ENCODE results near the gene LRFN4. TPM values are rescaled to one million over a fixed set of nuclear protein-coding genes. Genes with fewer than 3 reads are reported as not detected.
"Not testable (repeated sequence)": the region's sequence is repeated elsewhere in the genome, so short reads cannot be mapped to it uniquely, and the experiment has no call there.

LRFN4 gene
- polyA plus RNA-seq, 3 donors = 1.0 to 7.7 (median 1.7) TPM

DNA sequence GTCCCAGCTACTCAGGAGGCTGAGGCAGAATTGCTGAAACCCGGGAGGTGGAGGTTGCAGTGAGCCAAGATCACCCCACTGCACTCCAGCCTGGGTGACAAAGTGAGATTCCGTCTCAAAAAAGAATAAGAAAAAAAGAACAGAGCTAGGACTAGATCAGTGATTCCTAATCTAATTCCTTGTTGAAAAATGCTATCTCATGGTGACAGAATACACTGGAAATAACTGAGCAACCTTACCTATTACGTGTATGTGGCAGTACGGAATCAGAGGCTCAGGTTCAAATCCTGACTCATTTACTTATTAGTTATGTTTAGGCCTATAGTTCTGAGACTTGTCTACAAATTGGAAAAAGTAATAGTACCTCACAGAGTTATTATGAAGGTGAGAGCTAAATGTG, 33.2 kb upstream of the LRFN4 start:
- Mint-ChIP-seq H3K4me3 (no peak overlapping the region), H3K27me3 (ENCODE audit: low read depth in 3 of 3) (peaks cover 0 to 2% (median 0%) of the 10 kb centered on the region in 3 donors), H3K9me3 (no peaks in the 10 kb centered on the region), H3K27ac (no peak overlapping the region), H3K4me1 (no peaks in the 10 kb centered on the region), H3K36me3 (no peaks in the 10 kb centered on the region)
- Histone ChIP-seq H3K4me1 (ENCODE audit: control insufficient read depth in 1 of 2, insufficient read depth in 2 of 2, low read length in 2 of 2) (no peaks in the 10 kb centered on the region), H3K9ac (ENCODE audit: insufficient read depth, low read length, poor library complexity, severe bottlenecking) (no peak overlapping the region), H3K4me3 (replicated peaks in 1 of 3; ENCODE audit: low read depth in 2 of 3, low read length in 3 of 3) (no peak overlapping the region), H3K27ac (ENCODE audit: low read depth in 1 of 2, low read length in 2 of 2) (no peak overlapping the region), H2AFZ (ENCODE audit: insufficient read depth, low read depth, low read length, poor library complexity, severe bottlenecking) (no peak overlapping the region), H3K79me2 (ENCODE audit: insufficient read depth, low read length) (no peaks in the 10 kb centered on the region), H3K9me3 (replicated peaks in 1 of 2; ENCODE audit: control insufficient read depth in 1 of 2, insufficient read depth in 1 of 2, low read length in 2 of 2) (no peaks in the 10 kb centered on the region), H3K4me2 (replicated peaks; ENCODE audit: extremely low read depth, low read length, poor library complexity, severe bottlenecking) (no peak overlapping the region), H3K27me3 (ENCODE audit: control insufficient read depth in 2 of 2, insufficient read depth in 2 of 2, low read length in 2 of 2) (no peaks in the 10 kb centered on the region), H3K36me3 (replicated peaks in 1 of 2; ENCODE audit: control insufficient read depth in 1 of 2, insufficient read depth in 2 of 2, low read length in 2 of 2) (no peaks in the 10 kb centered on the region), H4K20me1 (ENCODE audit: insufficient read depth, low read length) (no peaks in the 10 kb centered on the region)
- 100% methylated on average over 2 of the region's 4 CpGs for WGBS (ENCODE audit: insufficient coverage)
- intact Hi-C loops (cut with micrococcal nuclease) = no loop called here
- TF ChIP-seq, protein P1, sequence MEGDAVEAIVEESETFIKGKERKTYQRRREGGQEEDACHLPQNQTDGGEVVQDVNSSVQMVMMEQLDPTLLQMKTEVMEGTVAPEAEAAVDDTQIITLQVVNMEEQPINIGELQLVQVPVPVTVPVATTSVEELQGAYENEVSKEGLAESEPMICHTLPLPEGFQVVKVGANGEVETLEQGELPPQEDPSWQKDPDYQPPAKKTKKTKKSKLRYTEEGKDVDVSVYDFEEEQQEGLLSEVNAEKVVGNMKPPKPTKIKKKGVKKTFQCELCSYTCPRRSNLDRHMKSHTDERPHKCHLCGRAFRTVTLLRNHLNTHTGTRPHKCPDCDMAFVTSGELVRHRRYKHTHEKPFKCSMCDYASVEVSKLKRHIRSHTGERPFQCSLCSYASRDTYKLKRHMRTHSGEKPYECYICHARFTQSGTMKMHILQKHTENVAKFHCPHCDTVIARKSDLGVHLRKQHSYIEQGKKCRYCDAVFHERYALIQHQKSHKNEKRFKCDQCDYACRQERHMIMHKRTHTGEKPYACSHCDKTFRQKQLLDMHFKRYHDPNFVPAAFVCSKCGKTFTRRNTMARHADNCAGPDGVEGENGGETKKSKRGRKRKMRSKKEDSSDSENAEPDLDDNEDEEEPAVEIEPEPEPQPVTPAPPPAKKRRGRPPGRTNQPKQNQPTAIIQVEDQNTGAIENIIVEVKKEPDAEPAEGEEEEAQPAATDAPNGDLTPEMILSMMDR (IDR thresholded peaks at IDR 0.05) = no peak
- DNase-seq = no peak

DNA sequence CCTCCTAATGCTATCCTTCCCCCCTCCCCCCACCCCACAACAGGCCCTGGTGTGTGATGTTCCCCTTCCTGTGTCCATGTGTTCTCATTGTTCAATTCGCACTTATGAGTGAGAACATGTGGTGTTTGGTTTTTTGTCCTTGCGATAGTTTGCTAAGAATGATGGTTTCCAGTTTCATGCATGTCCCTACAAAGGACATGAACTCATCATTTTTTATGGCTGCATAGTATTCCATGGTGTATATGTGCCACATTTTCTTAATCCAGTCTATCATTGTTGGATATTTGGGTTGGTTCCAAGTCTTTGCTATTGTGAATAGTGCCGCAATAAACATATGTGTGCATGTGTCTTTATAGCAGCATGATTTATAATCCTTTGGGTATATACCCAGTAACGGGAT, 32.3 kb upstream of the LRFN4 start:
- H2AFZ ChIP-seq (ENCODE audit: insufficient read depth, low read depth, low read length, poor library complexity, severe bottlenecking); H3K9ac ChIP-seq (ENCODE audit: insufficient read depth, low read length, poor library complexity, severe bottlenecking); intact Hi-C loops (cut with micrococcal nuclease); H3K4me1 Mint-ChIP-seq; H3K9me3 ChIP-seq (replicated peaks in 1 of 2; ENCODE audit: control insufficient read depth in 1 of 2, insufficient read depth in 1 of 2, low read length in 2 of 2); H3K27ac ChIP-seq (ENCODE audit: low read depth in 1 of 2, low read length in 2 of 2); H3K27ac Mint-ChIP-seq; H3K27me3 ChIP-seq (ENCODE audit: control insufficient read depth in 2 of 2, insufficient read depth in 2 of 2, low read length in 2 of 2); H4K20me1 ChIP-seq (ENCODE audit: insufficient read depth, low read length); H3K27me3 Mint-ChIP-seq (ENCODE audit: low read depth in 3 of 3); H3K4me3 Mint-ChIP-seq; H3K36me3 ChIP-seq (replicated peaks in 1 of 2; ENCODE audit: control insufficient read depth in 1 of 2, insufficient read depth in 2 of 2, low read length in 2 of 2); DNase-seq; H3K79me2 ChIP-seq (ENCODE audit: insufficient read depth, low read length); H3K4me2 ChIP-seq (replicated peaks; ENCODE audit: extremely low read depth, low read length, poor library complexity, severe bottlenecking); H3K4me3 ChIP-seq (replicated peaks in 1 of 3; ENCODE audit: low read depth in 2 of 3, low read length in 3 of 3); H3K9me3 Mint-ChIP-seq; H3K36me3 Mint-ChIP-seq; H3K4me1 ChIP-seq (ENCODE audit: control insufficient read depth in 1 of 2, insufficient read depth in 2 of 2, low read length in 2 of 2): not testable (repeated sequence)
- WGBS (ENCODE audit: insufficient coverage) = 100% methylated on average over 1 of the region's 4 CpGs
